HepG2 (cell line): ENCODE data around the gene CUL7. TPM values are rescaled to one million over a fixed set of nuclear protein-coding genes. Genes with fewer than 3 reads are reported as not detected.

ENCODE experiments used
- AGO2 ChIP-seq: fragments of 200-400 bp; formaldehyde crosslinking; optimal IDR thresholded peaks from 2 replicates; pipeline ENCODE3; 2017; ENCODE audit warnings: mild to moderate bottlenecking, low read depth, low read length, moderate library complexity
- DPF2 ChIP-seq: sonication (generic); formaldehyde crosslinking; IDR thresholded peaks from 2 replicates; pipeline ENCODE4 v1.4.0; 2020; ENCODE audit warnings: mild to moderate bottlenecking, low read depth, missing genetic modification reagents, borderline replicate concordance
- ELF1 ChIP-seq: sonication (generic); formaldehyde crosslinking; IDR thresholded peaks from 2 replicates; pipeline ENCODE4 v1.4.0; 2020; ENCODE audit warnings: missing genetic modification reagents
- EZH2 ChIP-seq: conservative IDR thresholded peaks from 2 replicates; pipeline ENCODE4 v1.6.1; 2012; ENCODE audit warnings: mild to moderate bottlenecking, low read depth, low read length, moderate library complexity
- GPBP1L1 ChIP-seq: sonication (generic); formaldehyde crosslinking; IDR thresholded peaks from 2 replicates; pipeline ENCODE4 v1.5.0; 2020; ENCODE audit warnings: mild to moderate bottlenecking, missing genetic modification reagents
- HNF1A ChIP-seq, 2 experiments: sonication (generic) in 1 of 2; formaldehyde crosslinking in 1 of 2; IDR thresholded peaks; 2 replicates each; pipeline versions ENCODE4 v1.4.0 to v1.6.1; 2016 to 2020; ENCODE audit warnings: borderline replicate concordance in 1 of 2, low read depth in 1 of 2, mild to moderate bottlenecking in 1 of 2, missing genetic modification reagents in 1 of 2
- KMT2A ChIP-seq: sonication (generic); formaldehyde crosslinking; IDR thresholded peaks from 2 replicates; pipeline ENCODE4 v1.4.0; 2020; ENCODE audit warnings: missing genetic modification reagents
- NFKBIZ ChIP-seq: IDR thresholded peaks from 2 replicates; pipeline ENCODE4 v1.6.1; 2018; ENCODE audit warnings: missing genetic modification reagents, missing compliant biosample characterization
- PATZ1 ChIP-seq: sonication (generic); formaldehyde crosslinking; IDR thresholded peaks from 2 replicates; pipeline ENCODE4 v1.4.0; 2020; ENCODE audit warnings: missing genetic modification reagents
- ZBTB2 ChIP-seq: sonication (generic); formaldehyde crosslinking; IDR thresholded peaks from 2 replicates; pipeline ENCODE4 v1.8.0; 2022; ENCODE audit warnings: low read depth, missing genetic modification reagents
- ZNF709 ChIP-seq: sonication (generic); formaldehyde crosslinking; IDR thresholded peaks from 2 replicates; pipeline ENCODE4 v1.5.0; 2020; ENCODE audit warnings: mild to moderate bottlenecking, missing genetic modification reagents
- ZSCAN21 ChIP-seq: sonication (generic); formaldehyde crosslinking; IDR thresholded peaks from 2 replicates; pipeline ENCODE4 v1.8.0; 2022; ENCODE audit warnings: mild to moderate bottlenecking, missing genetic modification reagents, moderate library complexity, borderline replicate concordance
- polyA plus RNA-seq, 8 experiments: library from polyadenylated mRNA; depleted of rRNA in 3 of 8; stranded (reverse) in 7 of 8; unstranded in 1 of 8; fragments of >200 nt; fragmentation: Illumina TruSeq in 4 of 8; extraction: Trizol in 4 of 8; gene quantifications; 2 replicates each; pipeline versions ENCODE4 v1.2.1 to v1.2.3, GENCODE V29; 2011 to 2016; ENCODE audit warnings: low read depth in 4 of 8, missing spikeins in 1 of 8, mixed read lengths in 1 of 8; ENCODE audit not compliant: insufficient read depth in 1 of 8
- total RNA-seq, 5 experiments: library from RNA; depleted of rRNA; stranded (reverse); fragments of >200 nt; fragmentation: Illumina TruSeq; extraction: Trizol; gene quantifications; 2 replicates each; pipeline ENCODE4 v1.2.3, GENCODE V29; 2016; ENCODE audit warnings: low read depth in 1 of 5
- TF ChIP-seq, protein P1 (sequence below): sonication (generic); formaldehyde crosslinking; IDR thresholded peaks from 2 replicates; pipeline ENCODE4 v1.5.0; 2020; ENCODE audit warnings: mild to moderate bottlenecking, low read depth, missing genetic modification reagents, borderline replicate concordance
- TF ChIP-seq, protein P2 (sequence below): sonication (generic); formaldehyde crosslinking; IDR thresholded peaks from 2 replicates; pipeline ENCODE4 v1.4.0; 2020; ENCODE audit warnings: missing genetic modification reagents

CUL7 gene
- total and polyA plus RNA-seq, 2 of the 13 experiments (the other 11 are each of a cell fraction or from before 2014, with no cell fraction given), result 32.0 to 60.7 TPM

DNA sequence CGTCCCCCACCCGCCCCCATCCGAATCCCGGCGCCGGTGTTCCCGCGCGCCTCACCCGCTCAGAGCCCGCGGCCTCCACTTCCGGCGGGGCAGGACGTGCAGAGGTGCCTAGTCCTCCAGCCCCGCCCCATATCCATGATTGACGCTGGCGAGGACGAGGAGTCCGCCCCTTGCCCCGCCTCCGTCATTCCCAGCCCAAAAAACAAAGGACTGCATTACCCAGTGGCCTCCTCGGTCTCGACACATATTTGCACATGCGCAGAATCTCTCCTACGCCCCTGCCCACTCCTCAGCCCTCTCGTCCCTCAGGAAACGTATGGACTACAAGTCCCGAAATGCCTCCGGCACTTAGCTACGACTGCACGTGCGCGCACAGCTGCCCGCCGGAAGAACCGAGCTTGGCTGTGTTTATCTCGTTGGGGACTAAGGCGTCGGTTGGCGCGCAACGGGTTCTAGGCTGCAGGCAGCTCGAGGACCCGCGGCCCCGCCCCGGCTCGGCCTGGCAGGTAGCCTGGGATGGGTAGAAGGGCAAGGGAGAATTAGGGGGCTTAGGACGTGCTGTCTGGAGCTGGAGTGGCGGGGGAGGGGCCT, 39.7 kb downstream of the CUL7 start, which contains the start of the genes KLHDC3 and MEA1 (continued):
- TF ChIP-seq KMT2A, result peak; percentile 21; the same call in 1 of the 2 replicates
- TF ChIP-seq ZNF709, result 0 out of 2 replicates have a peak, but pooled peaks have one; percentile 43
- TF ChIP-seq AGO2, result peak; percentile 33
- no peak; the same call in 1 of the 2 replicates for TF ChIP-seq PATZ1 (CRISPR knock-in tag)
- 0 out of 2 replicates have a peak, but pooled peaks have one; percentile 77 for TF ChIP-seq ZBTB2 (CRISPR knock-in tag)
- no peak; the same call in 1 of the 2 replicates for TF ChIP-seq NFKBIZ
- no peak for TF ChIP-seq EZH2
- TF ChIP-seq HNF1A (IDR thresholded peaks at IDR 0.05; ENCODE audit: low read depth), result no peak; the same call in 1 of the 2 replicates
- peak; percentile 77; the same call in 1 of the 2 replicates for TF ChIP-seq HNF1A (CRISPR knock-in tag; IDR thresholded peaks at IDR 0.05; ENCODE audit: borderline replicate concordance)
- TF ChIP-seq, protein P1, sequence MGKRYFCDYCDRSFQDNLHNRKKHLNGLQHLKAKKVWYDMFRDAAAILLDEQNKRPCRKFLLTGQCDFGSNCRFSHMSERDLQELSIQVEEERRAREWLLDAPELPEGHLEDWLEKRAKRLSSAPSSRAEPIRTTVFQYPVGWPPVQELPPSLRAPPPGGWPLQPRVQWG (CRISPR knock-in tag), result no peak
- peak; percentile 75; the same call in 1 of the 2 replicates for TF ChIP-seq ZSCAN21 (CRISPR knock-in tag)
- TF ChIP-seq DPF2 (CRISPR knock-in tag), result no peak
- no peak for TF ChIP-seq GPBP1L1
- TF ChIP-seq, protein P2, sequence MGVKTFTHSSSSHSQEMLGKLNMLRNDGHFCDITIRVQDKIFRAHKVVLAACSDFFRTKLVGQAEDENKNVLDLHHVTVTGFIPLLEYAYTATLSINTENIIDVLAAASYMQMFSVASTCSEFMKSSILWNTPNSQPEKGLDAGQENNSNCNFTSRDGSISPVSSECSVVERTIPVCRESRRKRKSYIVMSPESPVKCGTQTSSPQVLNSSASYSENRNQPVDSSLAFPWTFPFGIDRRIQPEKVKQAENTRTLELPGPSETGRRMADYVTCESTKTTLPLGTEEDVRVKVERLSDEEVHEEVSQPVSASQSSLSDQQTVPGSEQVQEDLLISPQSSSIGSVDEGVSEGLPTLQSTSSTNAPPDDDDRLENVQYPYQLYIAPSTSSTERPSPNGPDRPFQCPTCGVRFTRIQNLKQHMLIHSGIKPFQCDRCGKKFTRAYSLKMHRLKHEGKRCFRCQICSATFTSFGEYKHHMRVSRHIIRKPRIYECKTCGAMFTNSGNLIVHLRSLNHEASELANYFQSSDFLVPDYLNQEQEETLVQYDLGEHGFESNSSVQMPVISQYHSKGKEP, result no peak
- peak; percentile 94 for TF ChIP-seq ELF1 (CRISPR knock-in tag)
